Epithelial cell of umbilical artery (primary cell): ENCODE results near the gene SYNGR4. TPM values are rescaled to one million over a fixed set of nuclear protein-coding genes. Genes with fewer than 3 reads are reported as not detected.

ENCODE experiments used
- total RNA-seq: library from RNA; depleted of rRNA; stranded (reverse); fragments of >200 nt; gene quantifications from 2 replicates; pipeline ENCODE4 v1.2.3, GENCODE V29; 2014

The SYNGR4 gene
- total RNA-seq = not detected in 2 replicates

GRCh38 chr19:48363810-48364597 lies at the start of gene SYNGR4, which contains the start of gene TMEM143:
Gene SYNGR4, plus strand, starts transcription at chr19:48364367. Its CDS starts 1,476 bp downstream, at chr19:48365843.
Gene TMEM143, minus strand, starts transcription at chr19:48363940. Its CDS starts 20 bp downstream, at chr19:48363920.

GRCh38 chr19:48325265-48325910 lies 38.8 kb upstream of the SYNGR4 start, which contains the start of gene EMP3:
Gene EMP3, plus strand, starts transcription at chr19:48325552. Its CDS starts 1,293 bp downstream, at chr19:48326845.

GRCh38 chr19:48391100-48392005 lies 27.2 kb downstream of the SYNGR4 start, which contains the start of gene KDELR1:
Gene KDELR1, minus strand, starts transcription at chr19:48391551. Its CDS starts 193 bp downstream, at chr19:48391358.

GRCh38 chr19:48393559-48394330 lies 29.6 kb downstream of the SYNGR4 start, which contains the start of gene GRIN2D:
Gene GRIN2D, plus strand, starts transcription at chr19:48393668. Its CDS starts 4,725 bp downstream, at chr19:48398393.

Other genes starting within 250 kb of the SYNGR4 start
- gene LIG1, start 194.0 kb upstream of the SYNGR4 start, total RNA-seq = 23.6 and 30.5 TPM in 2 replicates
- 1.6 and 3.6 TPM in 2 replicates for gene ZSWIM9, start 193.7 kb upstream of the SYNGR4 start, total RNA-seq
- gene CARD8, start 108.5 kb upstream of the SYNGR4 start, total RNA-seq = 91.9 and 127 TPM in 2 replicates
- gene ZNF114, start 94.3 kb upstream of the SYNGR4 start, total RNA-seq = 0.65 and 2.9 TPM in 2 replicates
- 22.4 and 33.9 TPM in 2 replicates for gene EMP3, start 38.8 kb upstream of the SYNGR4 start, total RNA-seq
- gene TMEM143, start 427 bp upstream of the SYNGR4 start, total RNA-seq = 1.7 and 2.9 TPM in 2 replicates
- gene KDELR1, start 27.2 kb downstream of the SYNGR4 start, total RNA-seq = 29.8 and 35.1 TPM in 2 replicates
- gene GRIN2D, start 29.3 kb downstream of the SYNGR4 start, total RNA-seq = 0.15 and 0.32 TPM in 2 replicates
- 44.5 and 65.8 TPM in 2 replicates for gene GRWD1, start 81.6 kb downstream of the SYNGR4 start, total RNA-seq
- gene KCNJ14, start 91.2 kb downstream of the SYNGR4 start, total RNA-seq = 0.30 and 0.32 TPM in 2 replicates
- gene CYTH2, start 105.0 kb downstream of the SYNGR4 start, total RNA-seq = 66.7 and 101 TPM in 2 replicates
- under 0.01 and 0.61 TPM in 2 replicates for gene LMTK3, start 147.5 kb downstream of the SYNGR4 start, total RNA-seq
- gene SULT2B1, start 187.8 kb downstream of the SYNGR4 start, total RNA-seq = not detected in 2 replicates
- gene SPACA4, start 242.4 kb downstream of the SYNGR4 start, total RNA-seq = not detected in 2 replicates